Left forelimb (tissue), 1 donor: ENCODE measurements around the gene LFNG.
"Not testable (repeated sequence)": the region's sequence is repeated elsewhere in the genome, so short reads cannot be mapped to it uniquely, and the experiment has no call there.

ENCODE experiments used
- DNase-seq: peaks from one replicate; pipeline ENCODE4 v3.0.0-alpha.2; 2018; ENCODE audit warnings: low spot score

LFNG gene

GRCh38 chr7:2545746-2546425, 26.3 kb downstream of the LFNG start:
- DNase-seq = no peak

- DNase-seq = no peak
Measured at GRCh38 chr7:2546776-2547586, 27.4 kb downstream of the LFNG start.

- DNase-seq = no peak
Measured at GRCh38 chr7:2551418-2551817, 31.8 kb downstream of the LFNG start.

DNA sequence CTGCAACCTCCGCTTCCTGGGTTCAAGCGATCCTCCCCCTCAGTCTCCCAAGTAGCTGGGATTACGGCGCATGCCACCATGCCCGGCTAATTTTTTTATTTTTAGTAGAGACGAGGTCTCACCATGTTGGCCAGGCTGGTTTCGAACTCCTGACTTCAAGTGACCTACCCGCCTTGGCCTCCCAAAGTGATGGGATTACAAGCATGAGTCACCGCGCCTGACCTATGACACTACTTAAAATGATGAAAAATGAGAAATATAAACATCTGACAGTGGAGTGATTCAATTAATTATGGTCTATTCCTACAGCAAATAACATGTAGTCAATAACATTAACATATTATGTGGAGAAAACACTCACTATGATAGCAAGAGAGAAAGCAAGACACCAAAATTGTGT, 33.5 kb downstream of the LFNG start:
- no peak for DNase-seq

DNA sequence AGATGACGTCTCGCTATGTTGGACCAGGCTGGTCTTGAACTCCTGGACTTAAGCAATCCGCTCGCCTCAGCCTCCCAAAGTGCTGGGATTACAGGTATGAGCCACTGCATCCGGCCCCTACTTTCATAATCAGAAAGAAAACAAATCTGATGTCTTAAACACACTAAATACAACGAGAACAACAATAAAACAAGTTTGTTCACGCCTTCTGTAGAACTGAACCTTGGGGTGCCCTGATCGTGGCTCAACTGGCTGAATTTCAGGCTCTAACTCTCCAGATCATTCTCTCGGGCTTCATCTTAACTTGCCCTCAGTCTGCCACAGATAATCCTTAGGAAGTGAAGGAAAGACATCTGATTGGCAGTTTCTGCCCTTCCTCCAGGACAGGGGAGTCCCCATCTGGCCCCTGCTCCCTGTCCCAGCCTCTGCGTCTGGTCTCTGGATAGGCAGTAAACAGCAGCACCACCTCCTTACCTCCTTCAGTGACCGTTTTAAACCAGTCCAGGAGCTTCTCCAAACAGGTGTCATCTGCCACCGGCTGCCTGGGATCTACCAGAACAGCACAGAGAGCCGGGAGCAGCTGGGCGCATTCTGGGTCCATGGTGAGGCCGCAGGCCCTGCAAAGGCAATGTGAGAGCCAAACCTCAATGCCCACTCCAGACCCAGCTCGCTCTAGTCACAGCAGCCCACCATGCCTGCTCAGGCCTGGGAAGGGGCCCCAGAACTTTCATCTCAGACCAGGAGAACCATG, 34.4 kb downstream of the LFNG start:
- DNase-seq = no peak

- DNase-seq = no peak
Measured at GRCh38 chr7:2554661-2555111, 35.1 kb downstream of the LFNG start.

DNA sequence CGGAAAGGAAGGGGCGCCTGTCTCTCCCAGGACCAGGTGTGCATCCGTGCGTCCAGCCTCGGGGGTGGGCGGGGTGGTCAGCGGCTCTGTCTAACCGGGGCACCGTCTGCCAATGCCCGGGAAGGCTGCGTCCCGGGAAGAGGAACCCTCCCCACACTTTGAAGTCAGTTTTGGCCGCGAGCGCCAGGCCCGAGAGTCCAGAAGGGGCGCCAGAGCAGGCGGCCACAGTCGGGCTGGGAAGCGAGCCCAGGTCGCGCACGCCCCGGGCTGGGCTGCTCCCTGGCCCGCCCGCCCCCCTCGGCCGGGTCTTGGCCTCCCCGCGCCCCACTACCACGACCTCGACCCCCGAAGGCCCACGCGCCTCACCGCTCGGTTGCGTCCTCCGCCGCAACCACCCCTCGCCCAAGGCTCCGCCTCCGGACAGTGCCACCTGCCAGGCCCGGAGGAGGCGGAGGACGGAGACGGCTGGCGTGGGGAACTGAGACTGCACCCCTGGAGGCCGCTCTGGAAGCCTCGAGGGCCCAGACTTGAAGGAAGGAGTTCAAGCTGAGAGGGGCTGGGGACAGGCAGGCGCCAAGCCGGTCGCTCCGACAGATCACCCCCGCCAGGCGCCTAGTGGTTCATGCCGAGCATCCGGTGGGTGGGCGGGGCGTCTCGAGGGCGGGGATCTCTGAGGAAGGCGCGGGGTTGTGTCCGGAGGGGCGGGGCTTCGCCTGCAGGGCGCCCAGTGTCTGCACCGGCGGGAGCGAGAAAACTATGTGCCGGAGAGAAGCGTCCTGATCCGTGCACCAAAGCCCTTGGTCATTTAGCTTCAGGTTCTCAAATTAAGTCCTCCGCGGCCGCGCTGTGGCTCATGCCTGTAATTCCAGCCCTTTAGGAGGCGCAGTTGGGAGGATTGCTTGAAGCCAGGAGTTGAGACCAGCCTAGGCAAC, 35.8 kb downstream of the LFNG start, which contains the start of gene BRAT1:
Gene BRAT1, minus strand, starts transcription at position 404 of the 932 bp plus-strand sequence. CDS start 1,093 bp downstream, outside the sequence.
- DNase-seq = peak; percentile 98

DNA sequence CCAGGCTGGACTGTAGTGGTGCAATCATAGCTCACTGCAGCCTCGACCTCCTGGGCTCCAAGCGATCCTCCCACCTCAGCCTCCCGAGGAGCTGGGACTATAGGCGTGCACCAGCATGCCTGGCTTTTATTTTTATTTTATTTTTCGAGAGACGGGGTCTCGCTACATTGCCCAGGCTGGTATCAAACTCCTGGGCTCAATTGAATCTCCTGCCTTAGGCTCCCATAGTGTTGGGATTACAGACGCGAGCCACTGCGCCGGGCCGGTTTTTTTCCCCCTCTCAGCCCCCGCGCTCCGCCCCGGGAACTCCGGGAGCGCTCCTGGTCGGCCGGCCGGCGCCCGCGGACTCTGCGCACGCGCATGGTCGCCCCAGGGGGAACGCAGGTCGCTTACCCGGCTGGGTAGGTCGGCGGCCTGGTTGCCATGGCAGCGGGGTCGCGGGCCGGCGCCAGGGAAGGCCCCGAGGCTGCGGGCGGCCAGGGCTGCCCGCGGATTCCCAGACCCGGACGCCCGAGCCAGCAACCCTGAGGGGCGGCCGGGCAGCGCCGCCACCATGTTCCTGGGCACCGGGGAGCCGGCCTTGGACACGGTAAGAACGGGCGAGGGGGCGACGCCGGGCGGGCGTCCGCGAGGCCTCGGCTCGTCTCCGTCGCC, 39.2 kb downstream of the LFNG start, which contains the start of gene IQCE:
Gene IQCE, plus strand, starts transcription at position 351 of the 654 bp plus-strand sequence. Its CDS starts 203 bp downstream, at position 554.
- DNase-seq = peak; percentile 94

DNA sequence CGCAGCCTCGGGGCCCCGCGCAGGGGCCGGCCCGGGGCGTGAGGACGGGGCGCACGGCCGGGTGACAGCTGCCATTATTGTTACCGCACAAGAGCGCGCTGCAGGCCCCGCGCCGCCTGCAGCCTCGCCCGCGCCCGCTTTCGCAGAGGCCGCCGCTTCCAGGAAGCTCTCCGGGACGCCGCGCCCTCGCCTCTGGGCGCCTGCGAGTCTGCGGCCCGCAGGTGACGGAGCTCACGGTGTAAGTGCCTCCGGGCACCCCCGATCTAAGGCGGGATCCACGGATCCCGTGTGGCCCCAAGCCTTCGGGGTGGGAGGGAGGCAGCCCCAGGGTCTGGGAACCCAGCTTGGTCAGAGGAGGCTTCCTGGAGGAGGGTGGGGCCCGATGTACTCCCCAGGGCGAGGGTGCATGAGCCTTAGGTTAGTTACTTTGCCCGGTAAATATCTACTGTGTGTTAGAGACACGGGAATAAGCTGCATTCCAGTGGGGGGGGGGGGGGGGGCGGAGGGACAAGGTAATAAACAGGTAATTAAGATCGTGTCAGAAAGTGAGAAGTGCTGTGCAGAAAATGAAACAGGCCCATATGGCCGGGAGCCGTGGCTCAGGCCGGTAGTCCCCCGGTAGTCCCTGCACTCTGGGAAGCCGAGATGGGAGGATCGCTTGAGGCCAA, 39.8 kb downstream of the LFNG start:
- DNase-seq = no peak

DNA sequence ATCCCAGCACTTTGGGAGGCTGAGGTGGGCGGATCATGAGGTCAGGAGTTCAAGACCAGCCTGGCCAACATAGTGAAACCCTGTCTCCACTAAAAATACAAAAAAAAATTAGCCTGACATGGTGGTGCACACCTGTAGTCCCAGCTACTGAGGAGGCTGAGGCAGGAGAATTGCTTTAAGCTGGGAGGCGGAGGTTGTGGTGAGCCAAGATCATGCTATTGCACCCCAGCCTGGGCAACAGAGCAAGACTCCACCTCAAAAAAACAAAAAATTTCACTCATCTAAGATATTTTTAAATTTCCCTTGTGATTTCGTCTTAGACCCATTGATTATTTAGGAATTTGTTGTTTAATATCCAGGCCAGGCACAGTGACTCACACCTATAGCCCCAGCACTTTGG, 44.4 kb downstream of the LFNG start:
- DNase-seq = not testable (repeated sequence)

- DNase-seq = no peak
Measured at GRCh38 chr7:2564970-2565540, 45.5 kb downstream of the LFNG start.

GRCh38 chr7:2566348-2566889, 46.8 kb downstream of the LFNG start:
- no peak for DNase-seq

GRCh38 chr7:2566890-2567678, 47.5 kb downstream of the LFNG start:
- DNase-seq = no peak

DNA sequence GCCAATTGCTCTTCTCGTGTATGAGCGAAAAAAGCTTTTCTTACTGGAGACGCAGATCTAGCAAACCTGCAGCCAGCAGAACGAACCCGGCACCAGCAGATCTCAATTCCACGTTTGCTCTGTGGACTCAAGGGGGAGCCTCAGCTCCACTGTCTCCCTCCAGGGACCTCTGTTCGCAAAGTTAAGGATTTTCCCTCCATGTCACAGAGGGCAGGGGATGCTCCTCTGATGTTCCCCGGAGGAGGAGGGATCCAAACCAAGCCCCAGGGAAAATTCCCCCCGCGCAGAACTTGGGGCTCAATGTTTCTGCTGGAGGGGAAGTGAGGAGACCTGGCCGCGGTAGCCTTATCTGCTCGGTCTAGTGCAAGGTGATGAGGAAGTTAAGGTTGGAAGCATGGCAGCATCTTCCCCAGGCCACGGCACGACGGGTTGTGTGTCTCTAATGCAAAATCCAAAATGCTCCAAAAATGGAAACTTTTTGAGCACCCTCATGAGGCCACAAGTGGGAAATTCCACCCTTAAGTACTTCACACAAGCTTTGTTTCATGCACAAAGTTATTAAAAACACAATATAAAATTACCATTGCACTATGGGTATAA, 48.2 kb downstream of the LFNG start:
- no peak for DNase-seq

GRCh38 chr7:2568521-2569223, 49.1 kb downstream of the LFNG start:
- DNase-seq = no peak

GRCh38 chr7:2569421-2569820, 49.8 kb downstream of the LFNG start:
- DNase-seq = no peak

- no peak for DNase-seq
Measured at GRCh38 chr7:2570021-2570420, 50.4 kb downstream of the LFNG start.

- DNase-seq = no peak
Measured at GRCh38 chr7:2571409-2571808, 51.8 kb downstream of the LFNG start.
